ENCODE measurements around the gene NAP1L4.

DNA sequence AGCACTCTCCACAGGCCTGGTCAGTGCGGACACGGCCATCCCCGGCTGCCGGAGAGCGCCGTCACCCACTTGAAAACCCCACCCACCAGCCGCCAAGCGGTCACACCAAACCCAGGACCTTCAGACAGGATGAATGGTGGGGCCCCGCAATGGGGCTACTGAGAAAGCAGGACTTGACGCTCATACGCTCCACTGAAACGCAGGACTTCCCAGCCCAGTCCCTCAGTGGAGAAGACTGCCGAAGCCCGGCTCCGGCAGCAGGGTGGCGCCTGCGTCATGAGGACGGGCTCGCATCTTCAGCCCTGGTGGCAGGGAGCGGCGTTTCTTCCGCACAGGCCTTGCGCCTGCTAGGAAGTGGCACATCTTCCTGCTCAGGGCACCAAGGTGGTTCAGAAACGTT is 47.6 kb downstream of the NAP1L4 start:
- TF ChIP-seq POLR2A (IDR thresholded peaks at IDR 0.05), result no peak
- TF ChIP-seq EP300 (IDR thresholded peaks at IDR 0.05), result no peak
- TF ChIP-seq, protein P1, sequence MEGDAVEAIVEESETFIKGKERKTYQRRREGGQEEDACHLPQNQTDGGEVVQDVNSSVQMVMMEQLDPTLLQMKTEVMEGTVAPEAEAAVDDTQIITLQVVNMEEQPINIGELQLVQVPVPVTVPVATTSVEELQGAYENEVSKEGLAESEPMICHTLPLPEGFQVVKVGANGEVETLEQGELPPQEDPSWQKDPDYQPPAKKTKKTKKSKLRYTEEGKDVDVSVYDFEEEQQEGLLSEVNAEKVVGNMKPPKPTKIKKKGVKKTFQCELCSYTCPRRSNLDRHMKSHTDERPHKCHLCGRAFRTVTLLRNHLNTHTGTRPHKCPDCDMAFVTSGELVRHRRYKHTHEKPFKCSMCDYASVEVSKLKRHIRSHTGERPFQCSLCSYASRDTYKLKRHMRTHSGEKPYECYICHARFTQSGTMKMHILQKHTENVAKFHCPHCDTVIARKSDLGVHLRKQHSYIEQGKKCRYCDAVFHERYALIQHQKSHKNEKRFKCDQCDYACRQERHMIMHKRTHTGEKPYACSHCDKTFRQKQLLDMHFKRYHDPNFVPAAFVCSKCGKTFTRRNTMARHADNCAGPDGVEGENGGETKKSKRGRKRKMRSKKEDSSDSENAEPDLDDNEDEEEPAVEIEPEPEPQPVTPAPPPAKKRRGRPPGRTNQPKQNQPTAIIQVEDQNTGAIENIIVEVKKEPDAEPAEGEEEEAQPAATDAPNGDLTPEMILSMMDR (IDR thresholded peaks at IDR 0.05), result no peak
